NT2/D1 (cell line): ENCODE data around the gene ZNF566.

ENCODE experiments used
- SUZ12 ChIP-seq: IDR thresholded peaks from 2 replicates; pipeline ENCODE4 v1.6.1; 2011; ENCODE audit not compliant: insufficient read length, insufficient read depth; ENCODE audit errors: extremely low read depth
- YY1 ChIP-seq: IDR thresholded peaks from 2 replicates; pipeline ENCODE4 v1.6.1; 2011; ENCODE audit not compliant: insufficient read length, insufficient read depth
- ZNF274 ChIP-seq: IDR thresholded peaks from 2 replicates; pipeline ENCODE4 v1.6.1; 2011; ENCODE audit warnings: mild to moderate bottlenecking, low read depth, low read length

DNA sequence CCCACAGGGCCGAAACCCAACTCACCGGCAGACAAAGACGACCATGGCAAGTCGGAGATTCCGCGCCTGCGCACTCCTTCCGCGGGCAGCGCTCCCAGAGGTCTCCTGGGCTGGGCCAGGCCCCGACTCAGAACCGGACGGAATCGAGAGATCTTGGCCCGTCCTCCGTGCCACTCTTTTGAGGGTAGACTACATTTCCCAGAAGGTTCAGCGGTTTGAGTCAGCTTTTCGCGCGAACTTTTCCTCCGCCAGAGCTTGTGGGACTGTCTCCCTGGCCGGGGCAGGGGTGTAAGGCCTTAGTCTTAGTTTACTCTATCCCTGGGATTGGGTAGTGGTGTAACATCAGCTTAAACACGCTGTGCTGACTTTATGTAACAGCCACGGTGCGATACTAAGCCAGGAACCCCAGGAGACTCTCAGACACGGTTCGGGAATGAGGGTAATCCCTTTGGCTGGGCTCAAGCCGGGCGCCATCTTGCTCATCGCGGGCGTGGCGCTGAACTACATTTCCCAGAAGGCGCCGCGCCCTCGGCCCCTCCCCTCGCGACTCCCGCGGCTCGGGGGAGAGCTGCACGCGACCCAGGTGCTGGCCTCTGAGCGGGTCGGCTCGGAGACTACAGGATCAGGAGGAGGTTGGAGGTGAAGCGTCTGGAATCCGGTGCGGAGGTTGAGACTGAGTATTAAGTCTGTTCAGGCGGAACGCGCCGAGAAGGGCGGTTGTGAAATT lies 39.0 kb upstream of the ZNF566 start, which contains the start of gene ZNF260:
- TF ChIP-seq ZNF274 (no peak), YY1 (peak; percentile 78), SUZ12 (no peak)
